Transverse colon (tissue), 4 donors: Measurements from ENCODE around the gene TPK1.

Source experiments
- EP300 ChIP-seq: sonication (generic); formaldehyde crosslinking; IDR thresholded peaks from one replicate; pipeline ENCODE4 v1.6.1; 2017; ENCODE audit warnings: antibody characterized with exemption, low read depth
- POLR2AphosphoS5 ChIP-seq, 3 donors: sonication (generic); formaldehyde crosslinking; IDR thresholded peaks; one replicate each; pipeline ENCODE4 v1.6.1; 2016; ENCODE audit warnings: antibody characterized with exemption in 3 of 3
- TF ChIP-seq, protein P1 (sequence below), 5 experiments: fragments of 200-600 bp in 3 of 5; fragments of 450-650 bp in 2 of 5; sonication (generic) in 3 of 5; IDR thresholded peaks; 1 replicate in 2 of 5; 2 replicates in 3 of 5; pipeline ENCODE4 v1.5.1; 2016 to 2017; ENCODE audit warnings: antibody characterized with exemption in 5 of 5, inconsistent platforms in 3 of 5, mild to moderate bottlenecking in 2 of 5, moderate library complexity in 1 of 5

DNA sequence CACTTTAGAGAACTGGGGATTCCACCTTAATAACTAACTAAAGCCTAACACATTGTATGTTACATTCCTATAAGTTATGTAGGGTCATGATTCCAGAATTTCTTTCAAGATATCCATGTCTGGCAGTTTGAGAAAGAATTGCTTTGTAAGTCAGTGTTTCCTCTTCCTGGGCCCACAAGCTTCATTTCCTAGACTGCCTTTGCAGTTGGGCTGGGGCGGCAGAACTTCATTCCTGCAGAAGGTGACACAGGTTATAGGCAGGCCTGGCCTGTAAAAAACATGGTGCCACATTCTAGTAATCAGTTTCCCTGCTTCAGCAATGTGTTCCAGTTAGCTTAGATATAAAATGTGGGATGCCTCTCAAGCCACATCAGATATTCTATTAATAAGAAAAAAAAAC is 248.2 kb downstream of the TPK1 start:
- no peak for TF ChIP-seq EP300
- TF ChIP-seq, protein P1, sequence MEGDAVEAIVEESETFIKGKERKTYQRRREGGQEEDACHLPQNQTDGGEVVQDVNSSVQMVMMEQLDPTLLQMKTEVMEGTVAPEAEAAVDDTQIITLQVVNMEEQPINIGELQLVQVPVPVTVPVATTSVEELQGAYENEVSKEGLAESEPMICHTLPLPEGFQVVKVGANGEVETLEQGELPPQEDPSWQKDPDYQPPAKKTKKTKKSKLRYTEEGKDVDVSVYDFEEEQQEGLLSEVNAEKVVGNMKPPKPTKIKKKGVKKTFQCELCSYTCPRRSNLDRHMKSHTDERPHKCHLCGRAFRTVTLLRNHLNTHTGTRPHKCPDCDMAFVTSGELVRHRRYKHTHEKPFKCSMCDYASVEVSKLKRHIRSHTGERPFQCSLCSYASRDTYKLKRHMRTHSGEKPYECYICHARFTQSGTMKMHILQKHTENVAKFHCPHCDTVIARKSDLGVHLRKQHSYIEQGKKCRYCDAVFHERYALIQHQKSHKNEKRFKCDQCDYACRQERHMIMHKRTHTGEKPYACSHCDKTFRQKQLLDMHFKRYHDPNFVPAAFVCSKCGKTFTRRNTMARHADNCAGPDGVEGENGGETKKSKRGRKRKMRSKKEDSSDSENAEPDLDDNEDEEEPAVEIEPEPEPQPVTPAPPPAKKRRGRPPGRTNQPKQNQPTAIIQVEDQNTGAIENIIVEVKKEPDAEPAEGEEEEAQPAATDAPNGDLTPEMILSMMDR (IDR thresholded peaks at IDR 0.05), result no peak
- TF ChIP-seq POLR2AphosphoS5 (IDR thresholded peaks at IDR 0.05), result no peak
